Gastroesophageal sphincter (tissue), 3 donors: ENCODE measurements around the gene SEC11C.

Source experiments
- EP300 ChIP-seq: sonication (generic); formaldehyde crosslinking; IDR thresholded peaks from one replicate; pipeline ENCODE4 v1.6.1; 2017; ENCODE audit warnings: antibody characterized with exemption, mild to moderate bottlenecking
- POLR2A ChIP-seq, 2 donors: fragments of 450-650 bp; IDR thresholded peaks; one replicate each; pipeline ENCODE4 v1.6.1; 2017; ENCODE audit warnings: antibody characterized with exemption in 2 of 2, mild to moderate bottlenecking in 2 of 2, moderate library complexity in 1 of 2
- POLR2AphosphoS5 ChIP-seq: sonication (generic); formaldehyde crosslinking; IDR thresholded peaks from one replicate; pipeline ENCODE4 v1.6.1; 2017; ENCODE audit warnings: antibody characterized with exemption
- TF ChIP-seq, protein P1 (sequence below), 4 experiments: fragments of 200-600 bp in 2 of 4; fragments of 450-650 bp in 2 of 4; sonication (generic) in 1 of 4; IDR thresholded peaks; one replicate each; pipeline ENCODE4 v1.5.1; 2017 to 2019; ENCODE audit warnings: antibody characterized with exemption in 4 of 4, mild to moderate bottlenecking in 2 of 4, moderate library complexity in 2 of 4

DNA sequence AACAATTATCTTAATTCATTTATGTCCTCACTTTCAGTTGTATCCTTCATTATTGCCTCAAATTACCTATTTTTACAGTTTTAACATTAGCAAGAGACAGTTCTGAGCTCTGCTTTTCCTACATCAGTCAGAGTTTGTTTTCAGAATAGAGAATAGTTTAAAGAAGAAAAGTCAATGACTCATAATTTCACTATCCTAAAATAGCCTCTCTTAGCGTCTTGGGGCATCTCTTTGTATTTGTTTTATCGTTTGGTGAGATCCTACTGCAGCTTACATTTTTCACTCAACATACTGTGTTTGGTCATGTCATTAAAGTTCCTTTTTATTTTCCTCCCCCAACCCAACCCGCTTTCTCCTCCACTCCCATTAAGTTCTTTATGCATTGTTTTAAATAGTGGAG, 3.8 kb downstream of the SEC11C start:
- no peak for TF ChIP-seq POLR2AphosphoS5
- TF ChIP-seq, protein P1, sequence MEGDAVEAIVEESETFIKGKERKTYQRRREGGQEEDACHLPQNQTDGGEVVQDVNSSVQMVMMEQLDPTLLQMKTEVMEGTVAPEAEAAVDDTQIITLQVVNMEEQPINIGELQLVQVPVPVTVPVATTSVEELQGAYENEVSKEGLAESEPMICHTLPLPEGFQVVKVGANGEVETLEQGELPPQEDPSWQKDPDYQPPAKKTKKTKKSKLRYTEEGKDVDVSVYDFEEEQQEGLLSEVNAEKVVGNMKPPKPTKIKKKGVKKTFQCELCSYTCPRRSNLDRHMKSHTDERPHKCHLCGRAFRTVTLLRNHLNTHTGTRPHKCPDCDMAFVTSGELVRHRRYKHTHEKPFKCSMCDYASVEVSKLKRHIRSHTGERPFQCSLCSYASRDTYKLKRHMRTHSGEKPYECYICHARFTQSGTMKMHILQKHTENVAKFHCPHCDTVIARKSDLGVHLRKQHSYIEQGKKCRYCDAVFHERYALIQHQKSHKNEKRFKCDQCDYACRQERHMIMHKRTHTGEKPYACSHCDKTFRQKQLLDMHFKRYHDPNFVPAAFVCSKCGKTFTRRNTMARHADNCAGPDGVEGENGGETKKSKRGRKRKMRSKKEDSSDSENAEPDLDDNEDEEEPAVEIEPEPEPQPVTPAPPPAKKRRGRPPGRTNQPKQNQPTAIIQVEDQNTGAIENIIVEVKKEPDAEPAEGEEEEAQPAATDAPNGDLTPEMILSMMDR (IDR thresholded peaks at IDR 0.05): no peak
- no peak for TF ChIP-seq EP300
- TF ChIP-seq POLR2A (IDR thresholded peaks at IDR 0.05): no peak
